ENCODE data around the gene OGFOD2.

OGFOD2 gene

DNA sequence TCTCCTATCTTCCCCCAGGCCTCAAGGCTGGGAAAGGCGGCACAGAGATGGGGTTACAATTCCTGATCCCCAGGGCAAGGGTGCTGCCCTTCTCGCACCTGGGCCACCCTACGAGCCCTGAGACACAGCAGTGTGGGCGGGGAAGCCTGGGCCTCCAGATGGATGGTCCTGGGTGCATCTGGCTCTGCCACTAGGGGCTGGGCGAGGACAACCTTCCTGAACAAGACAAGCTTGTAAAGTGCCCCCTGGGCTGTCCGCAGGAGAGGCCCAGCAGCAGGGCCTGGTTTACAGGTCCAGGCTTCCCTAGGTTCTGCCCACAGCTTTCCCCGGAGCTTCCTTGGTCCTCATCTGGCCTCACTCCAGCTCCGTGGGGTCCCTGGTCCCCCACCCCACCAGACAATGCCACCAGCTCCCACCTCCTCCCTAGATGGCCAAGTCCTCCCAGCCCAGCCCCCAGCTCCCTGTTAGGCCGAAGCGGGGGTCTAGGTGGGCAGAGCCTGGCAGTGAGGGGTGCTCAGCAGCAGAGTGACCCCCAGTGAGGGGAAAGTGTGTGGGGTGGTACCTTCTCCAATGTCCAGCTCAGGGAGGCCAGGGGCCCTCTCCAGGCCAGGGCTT, 14.3 kb downstream of the OGFOD2 start:
- DNase-seq = no peak

DNA sequence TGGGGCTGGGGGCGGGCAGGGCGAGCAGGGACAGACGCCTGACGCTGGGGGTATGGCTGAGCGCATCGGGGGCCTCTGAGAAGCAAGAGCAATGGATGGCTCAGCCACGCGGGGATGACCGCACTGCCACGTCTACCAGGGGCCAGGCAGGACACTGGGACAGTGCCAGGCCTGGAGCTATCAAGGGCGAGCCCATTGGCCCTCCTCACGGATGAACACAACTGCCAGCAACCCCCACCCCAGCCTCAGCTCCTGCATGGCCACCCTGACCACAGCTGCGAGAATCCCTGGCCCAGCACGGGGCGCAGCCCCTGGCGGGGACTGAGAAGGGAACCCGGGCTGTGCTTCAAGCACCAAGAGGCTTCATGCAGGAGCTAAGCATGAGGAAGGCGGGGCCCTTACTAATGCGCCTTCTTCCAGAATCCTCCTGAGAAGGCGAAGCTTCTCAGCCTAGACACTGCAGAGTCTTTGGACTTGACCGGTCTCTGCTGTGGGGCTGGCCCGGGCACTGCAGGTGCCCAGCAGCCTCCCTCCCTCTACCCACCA, 14.9 kb downstream of the OGFOD2 start:
- DNase-seq = no peak

DNA sequence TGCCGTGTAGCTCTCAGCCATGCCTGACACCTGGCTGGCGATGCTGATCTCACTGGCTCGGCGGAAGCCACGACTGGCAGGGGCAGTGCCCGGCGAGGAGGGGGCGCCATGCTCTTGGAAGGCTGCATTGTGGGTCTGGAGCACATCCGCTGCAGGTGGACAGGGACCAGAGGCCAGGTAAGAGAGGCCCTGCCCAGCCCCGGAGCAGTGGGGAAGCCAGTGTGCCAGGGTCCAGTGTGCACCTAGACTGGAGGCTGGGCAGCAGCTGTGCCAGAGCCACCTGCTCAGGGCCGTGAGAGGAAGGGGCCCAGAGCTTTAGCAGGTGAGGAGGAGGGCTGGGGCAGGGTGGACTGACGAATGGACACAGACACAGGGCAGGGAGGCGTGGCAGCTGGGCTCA, 15.5 kb downstream of the OGFOD2 start:
- DNase-seq = no peak

DNA sequence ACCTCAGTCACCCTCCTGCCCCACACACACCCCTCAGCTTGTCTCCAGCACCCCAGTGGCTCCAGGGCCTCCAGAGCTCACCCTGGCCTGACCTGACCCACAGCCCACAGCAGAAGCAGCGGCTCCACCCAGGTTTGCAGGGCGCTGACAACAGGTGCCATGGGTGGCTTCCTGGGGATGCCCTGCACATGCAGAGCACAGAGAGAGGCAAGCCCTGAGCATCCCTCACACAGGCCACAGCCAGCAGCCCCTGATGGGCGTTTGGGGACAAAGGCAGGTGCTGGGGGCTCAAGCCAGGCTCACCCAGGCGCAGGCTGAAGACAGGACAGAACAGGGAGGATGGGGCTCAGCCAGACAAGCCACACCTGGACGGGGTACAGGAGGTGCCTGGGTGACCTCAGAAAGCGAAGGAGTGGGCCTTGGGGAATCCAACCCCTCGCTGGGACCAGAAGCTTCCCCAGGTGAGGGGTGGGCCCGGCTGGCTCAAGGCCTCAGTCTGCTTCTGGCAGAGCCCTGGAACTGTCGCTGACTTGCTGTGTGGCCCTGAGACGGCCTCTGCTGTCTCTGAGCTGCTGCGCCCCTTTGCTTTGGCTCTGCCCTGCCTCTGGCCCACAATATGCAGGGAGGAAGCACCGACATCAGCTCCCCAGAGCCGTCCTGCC, 16.0 kb downstream of the OGFOD2 start:
- no peak for DNase-seq

DNA sequence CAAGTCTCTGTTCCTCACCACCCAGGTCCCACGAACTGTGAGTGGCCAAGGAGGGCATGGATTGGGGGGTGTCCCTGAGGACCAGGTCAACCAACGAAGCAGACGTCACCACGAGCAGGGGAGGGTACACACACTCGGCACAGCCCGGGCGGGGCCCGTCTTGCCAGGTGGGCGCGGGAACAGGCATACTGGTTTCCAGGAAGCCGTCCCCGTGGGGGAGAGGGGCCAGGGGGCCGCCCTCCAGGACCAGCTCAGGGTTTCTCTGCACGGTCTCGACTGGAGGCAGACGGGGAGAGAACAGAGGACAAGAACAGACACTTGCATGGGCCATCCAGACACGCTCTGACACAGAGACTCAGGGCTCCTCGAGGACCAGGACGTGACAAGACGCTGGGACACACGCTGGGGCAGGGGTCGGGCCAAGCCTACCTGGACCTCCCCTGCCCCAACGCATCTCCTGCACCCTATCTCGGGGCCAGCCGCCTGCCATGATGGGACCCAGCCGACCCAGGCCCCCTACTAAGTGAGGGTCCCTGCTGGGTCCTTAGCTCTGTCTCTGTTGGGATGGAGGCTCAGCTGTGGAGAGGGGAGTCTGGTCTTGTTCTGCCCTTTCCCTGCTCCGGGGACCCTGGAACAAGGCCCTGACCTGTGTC, 16.7 kb downstream of the OGFOD2 start:
- no peak for DNase-seq

DNA sequence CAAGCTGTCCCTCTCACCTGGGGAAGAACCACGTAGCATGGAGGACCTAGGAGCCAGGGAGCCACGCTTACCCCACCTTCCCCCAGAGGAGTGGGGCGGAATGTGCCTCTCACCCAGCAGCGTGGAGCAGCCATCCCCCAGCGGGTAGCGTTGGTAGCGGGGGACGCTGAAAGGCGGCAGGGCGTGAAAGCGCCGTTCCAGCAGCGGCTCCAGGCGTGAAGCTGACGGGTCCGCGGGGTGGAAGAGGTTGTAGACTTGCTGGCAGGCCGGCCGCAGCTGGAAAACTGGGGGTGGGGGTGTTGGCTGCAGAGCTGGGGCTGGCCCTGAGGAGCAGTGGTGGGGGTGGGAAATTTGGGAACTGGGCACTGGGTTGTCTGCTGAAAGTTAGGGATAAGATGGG, 17.3 kb downstream of the OGFOD2 start:
- DNase-seq = no peak

DNA sequence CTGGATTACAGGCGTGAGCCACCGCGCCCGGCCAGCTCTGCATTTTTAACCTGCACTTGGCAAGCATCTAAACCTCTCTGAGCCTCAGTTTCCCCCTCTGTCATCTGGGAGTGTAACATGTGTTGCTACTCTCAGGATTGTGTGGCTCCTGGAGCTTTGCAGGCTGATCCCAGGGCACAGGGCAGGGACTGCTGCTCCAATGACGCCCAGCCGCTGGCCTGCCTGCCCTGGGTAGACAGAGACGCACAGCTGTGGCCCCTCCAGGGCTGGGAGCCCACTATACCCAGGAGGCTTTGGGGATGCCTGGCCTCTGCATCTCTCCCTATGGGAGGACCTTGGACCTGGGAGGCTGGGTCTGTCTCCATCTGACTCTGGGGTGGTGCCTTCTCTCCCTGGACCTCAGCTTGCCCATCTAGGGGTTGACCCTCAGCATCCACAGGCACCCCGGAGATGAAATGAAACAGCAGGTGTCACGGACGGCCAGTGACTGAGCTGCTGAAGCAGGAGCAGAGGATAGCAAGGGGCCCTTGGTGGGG, 19.2 kb downstream of the OGFOD2 start:
- no peak for DNase-seq

DNA sequence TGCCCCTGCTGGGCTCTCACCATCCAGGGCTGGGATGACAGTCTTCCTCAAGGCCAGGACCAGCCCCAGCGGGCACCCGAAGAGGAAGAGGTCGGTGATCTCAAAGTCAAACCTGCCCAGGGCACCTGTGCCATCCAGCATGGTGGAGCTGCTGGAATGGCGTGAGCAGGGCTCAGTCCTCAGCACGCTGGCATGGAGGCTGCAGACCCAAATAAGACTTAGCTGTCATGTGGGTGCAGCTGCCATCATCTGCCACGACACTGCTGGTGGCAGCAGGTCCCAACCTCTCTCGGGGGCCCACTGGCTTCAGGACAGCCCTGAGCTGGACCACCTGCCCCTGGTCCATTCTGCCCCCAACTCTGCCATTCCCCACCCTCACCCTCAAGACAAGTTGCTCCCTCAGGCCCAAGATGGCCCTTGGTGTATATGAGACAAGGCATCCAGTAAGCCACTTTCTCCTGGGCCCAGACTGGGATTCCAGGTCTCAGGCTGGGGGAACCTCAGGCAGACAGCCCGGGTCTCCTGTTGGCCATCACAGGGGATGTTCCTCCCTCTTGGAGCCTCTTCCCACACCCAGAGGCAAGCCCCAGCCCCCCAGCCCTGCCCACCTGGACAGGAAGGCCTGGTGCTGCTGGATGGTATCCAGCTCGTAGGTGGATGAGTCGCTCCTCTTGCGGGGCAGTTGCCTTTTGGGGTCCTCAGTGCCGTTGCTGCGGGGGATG, 19.9 kb downstream of the OGFOD2 start:
- DNase-seq = no peak

DNA sequence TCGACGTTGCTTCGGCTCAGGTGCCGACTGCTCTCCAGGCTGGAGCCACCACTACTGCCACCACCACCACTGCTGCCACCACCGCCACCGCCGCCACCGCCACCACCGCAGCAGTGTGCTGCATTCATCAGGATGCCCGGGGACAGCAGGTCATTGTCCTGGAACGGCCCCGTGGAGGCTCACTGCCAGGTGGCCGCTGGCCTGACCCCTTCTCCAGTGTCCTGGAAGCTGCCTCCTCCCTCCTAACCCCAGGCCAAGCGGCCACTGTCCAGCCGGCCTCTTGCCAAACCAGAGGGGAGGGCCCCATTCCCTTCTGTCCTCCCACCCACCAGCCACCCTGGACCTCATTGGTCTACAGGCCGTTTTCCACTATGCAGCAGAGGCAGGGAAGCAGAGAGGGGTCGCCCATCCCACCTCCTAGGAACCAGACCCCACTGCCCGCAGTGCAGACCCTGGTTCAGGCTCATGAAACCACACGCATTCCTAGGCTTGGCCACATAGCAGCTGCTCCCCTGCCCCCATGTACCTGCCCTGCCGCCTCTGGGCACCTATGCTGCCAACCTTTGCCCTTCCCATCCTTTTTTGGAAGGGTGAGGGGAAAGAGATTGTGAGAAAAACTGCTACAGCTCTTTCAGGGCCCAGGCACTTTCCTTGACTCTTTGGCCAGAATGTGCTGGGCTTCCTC, 20.6 kb downstream of the OGFOD2 start:
- DNase-seq = no peak

DNA sequence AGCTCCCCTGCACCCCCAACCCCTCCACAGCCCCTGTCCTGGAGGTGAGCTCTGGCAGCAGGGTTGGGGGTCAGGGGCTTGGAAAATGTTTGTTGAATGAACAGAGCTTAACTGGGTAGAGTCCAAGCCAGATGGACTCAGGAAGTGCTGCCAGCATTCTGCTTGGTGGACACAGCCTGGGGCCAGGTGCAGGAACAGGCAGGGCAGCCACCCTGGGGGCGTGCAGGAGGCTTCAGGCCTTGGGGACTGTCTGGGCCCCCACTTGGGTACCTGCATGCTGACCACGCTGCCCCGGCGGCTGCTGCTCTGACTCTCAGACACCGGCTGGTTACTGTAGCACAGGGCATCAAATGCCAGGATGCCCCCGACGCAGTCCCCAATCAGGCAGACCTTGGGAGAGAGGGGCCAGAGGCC, 21.2 kb downstream of the OGFOD2 start:
- no peak for DNase-seq

DNA sequence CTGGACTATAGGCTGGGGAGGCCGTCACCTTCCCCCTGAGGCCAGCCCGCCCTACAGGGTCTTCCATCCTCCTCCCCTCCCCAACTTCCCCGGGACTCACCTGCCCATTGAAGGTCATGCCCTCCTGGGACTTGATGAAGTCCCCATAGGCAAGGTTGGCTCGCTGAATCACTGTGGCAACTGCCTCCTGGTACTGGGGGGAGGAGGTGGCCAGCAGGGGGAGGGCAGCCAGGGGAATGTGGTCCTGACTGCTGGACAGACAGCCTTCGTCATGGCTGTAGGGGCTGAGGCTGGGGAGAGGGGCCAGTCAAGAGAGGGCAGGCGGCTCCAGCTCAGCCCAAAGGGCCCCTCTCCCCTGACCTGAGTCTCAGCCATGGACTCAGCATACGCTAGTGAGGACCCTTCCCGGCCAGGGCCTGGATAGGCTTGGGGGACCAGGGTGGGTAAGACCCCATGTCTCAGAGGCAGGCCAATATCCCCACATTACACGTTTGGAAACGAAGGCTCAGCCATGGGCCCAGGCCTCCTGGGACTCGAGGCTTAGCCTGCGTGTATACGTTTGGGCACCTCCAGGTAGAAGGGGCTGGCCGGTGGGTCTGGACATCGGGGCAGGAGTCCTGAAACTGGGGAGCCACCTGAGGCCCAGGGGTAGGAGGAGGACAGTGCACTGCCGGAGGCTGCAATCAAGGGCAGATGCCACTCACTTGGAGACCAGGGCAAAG, 21.7 kb downstream of the OGFOD2 start:
- no peak for DNase-seq

DNA sequence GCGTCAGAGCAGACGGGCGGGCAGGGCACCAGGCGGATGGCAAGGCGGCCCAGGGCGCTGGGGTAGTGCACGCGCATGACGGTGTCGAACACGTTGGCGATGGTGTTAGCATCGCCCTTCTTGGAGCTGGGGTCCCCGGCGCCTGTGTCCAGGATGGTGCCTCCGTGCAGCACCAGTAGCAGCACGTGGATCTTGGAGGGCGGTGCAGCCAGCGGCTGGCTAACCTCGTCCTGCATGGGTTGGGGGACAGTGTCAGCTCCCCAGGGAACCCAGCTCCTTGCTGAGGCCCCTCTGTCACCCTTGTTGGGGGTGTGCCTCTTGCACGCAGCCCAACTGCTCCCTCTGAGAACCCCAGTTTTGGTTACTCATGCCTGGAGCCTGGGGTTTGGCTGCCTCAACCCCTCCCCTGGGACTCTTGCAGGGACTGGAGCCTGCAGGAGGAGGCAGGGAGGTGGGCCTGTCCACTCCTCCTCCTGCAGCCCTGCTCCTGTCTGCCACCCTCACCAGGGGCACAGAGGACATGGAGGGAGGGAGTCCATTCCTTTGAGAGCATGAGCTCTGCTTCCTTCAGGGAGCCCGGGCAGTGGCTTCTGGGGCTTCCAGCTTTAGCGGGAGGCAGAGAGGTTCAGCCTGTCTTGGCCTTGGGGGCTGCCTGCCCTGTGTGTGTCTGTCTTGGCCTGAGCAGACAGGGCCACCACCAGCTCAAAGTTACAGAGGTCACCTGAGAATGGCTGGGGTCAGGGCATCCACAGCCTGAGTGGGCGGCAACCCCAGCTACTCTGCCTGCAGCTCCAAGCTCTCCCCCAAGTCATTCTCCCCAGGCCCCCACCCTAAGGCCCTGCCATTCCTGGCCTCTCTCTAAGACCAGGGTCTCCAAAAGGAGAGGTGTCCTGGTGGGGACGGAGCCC, 22.6 kb downstream of the OGFOD2 start:
- no peak for DNase-seq

DNA sequence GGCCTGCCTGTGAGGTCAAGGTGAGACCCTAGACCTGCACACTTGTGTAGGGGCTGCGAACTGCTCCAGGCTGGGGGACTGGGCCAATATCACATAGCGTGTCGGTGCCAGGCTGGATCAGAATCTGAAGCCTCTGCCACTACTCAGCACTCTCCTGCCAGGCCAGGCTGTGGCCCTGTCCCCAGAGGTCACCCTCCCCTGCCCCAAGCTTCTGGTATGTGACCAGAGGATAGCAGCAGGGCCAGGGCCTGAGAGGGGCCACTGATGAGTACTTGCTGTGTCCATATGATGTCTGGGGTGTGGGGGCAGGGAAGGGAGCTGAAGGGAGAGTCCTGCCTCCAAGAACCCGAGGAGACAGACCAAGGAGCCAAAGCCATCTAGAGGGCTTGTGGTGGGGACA, 23.3 kb downstream of the OGFOD2 start:
- no peak for DNase-seq

DNA sequence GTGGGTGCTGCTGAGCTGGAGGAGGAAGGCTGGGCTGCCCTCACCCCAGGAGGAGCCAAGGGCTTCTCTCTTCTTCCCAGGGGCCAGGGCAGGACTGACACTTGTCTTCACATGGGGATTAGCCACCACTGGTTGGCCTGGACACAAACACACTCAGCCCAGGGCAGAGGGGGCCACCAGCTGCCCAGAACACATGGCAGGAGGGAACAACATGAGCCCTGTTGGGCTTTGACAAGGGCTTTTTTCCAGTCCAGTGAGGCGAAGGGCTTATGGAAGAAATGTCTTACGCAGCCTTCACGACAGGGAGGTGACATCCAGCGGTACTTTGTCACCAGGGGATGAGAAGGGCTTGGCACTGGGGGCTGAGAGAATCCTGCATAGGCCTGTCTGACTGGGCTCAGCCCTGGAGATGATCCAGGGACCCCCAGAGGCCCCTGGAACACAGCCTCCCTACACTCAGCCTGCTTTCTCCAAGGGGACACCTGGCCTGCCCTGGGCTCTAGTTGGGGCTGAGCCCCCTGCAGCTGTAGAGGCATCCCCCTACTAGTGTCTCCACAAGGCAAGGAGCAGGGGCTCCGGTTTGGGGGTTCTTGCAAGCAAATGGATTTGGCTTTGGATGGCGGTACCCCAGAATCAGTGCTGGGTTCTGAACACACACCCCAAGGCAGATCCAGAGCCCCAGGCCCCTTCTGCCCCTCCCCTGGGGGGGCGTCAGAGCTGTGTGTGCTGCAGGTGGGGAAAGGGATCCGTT, 24.3 kb downstream of the OGFOD2 start:
- DNase-seq = no peak

DNA sequence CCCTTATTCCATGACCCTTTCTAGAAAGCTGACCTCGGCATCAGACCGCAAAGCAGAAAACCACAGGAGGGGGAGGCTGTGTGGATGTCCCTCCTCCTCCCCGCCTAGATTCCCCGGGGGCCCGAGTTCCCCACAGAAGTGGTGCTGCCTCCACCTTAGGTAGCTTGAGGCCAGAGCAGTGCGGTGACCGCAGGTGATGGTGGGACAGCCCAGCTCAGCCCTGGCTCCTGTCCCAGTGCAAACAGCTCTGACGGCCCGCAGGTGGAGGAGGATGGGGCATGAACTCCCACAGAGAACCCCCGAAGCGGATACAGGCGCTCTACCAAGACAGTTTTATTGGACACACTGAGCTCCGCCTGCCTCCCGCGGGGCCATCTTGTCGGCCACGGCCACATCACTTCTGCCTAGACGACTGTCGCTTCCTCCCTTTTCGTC, 25.0 kb downstream of the OGFOD2 start:
- DNase-seq = peak; percentile 62

DNA sequence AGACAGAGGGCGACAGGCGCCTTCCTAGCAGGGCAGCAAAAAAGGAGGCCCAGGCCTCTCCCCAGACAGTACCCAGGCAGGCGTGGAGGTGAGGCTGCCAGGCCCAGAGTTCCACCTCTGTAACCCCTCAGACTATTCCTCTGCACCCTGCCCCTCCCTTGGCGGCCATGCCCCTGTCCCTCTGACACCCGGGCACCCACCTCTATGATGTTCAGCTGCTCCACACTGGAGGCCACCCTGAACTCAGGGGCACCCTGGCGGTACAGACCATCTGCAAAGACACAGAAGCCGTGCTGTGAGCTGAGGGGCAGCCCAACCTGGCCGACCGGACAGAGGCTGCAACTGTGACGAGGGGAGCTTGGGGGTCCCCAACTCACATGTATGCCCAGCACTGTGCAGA, 25.5 kb downstream of the OGFOD2 start:
- no peak for DNase-seq

DNA sequence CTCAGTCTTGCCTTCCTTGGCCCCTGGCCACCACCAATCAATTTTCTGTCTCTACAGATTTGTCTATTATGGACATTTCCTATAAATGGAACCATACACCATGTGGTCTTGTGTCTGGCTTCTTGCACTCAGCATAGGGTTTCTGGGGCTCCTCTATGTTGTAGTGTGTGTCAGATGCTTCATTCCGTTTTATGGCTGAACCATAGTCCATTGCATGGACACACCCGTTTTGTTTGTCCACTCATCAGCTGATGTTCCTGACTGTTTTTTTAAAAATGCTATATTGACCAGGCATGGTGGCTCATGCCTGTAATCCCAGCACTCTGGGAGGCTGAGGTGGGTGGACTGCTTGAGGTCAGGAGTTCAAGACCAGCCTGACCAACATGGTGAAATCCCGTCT, 26.4 kb downstream of the OGFOD2 start:
- DNase-seq = no peak

DNA sequence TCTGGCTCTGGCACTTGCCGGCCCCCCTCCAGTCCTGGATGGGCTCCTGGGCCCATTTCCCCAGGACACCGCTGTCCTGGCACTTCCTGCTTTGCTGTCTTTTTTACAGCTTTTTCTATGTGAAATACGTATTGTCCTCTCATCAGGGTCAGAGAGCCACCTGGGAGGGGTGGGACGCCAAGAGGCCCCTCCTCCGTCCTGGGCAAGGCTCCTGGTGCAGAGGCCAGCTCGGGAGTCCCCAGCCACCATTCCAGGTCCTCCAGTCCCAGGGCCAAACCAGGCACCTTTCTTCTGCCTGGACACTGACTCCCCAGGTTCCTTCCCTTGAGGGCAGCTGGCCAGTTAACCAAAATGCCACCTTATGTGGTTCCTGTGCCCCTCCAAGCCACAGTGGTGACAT, 28.2 kb downstream of the OGFOD2 start:
- DNase-seq = no peak

DNA sequence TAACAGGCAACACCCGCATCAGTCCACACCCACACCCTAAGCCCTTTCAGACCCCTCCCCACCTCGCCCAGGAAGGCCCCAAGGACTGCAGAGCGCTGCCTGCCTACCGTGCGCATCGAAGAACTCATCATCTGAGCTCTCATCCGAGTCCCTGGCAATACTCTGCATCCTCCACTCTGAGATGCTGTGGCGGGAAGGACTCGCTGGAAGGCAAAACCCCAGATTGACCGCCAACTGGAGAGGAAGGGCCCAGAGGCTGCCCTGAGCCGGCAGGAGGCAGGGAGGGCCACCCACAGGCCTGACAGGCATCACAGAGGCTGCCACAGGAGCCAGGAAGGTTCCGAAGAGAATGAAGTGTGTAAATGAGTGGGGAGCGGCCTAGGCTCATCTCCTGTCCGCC, 29.2 kb downstream of the OGFOD2 start:
- DNase-seq = no peak

DNA sequence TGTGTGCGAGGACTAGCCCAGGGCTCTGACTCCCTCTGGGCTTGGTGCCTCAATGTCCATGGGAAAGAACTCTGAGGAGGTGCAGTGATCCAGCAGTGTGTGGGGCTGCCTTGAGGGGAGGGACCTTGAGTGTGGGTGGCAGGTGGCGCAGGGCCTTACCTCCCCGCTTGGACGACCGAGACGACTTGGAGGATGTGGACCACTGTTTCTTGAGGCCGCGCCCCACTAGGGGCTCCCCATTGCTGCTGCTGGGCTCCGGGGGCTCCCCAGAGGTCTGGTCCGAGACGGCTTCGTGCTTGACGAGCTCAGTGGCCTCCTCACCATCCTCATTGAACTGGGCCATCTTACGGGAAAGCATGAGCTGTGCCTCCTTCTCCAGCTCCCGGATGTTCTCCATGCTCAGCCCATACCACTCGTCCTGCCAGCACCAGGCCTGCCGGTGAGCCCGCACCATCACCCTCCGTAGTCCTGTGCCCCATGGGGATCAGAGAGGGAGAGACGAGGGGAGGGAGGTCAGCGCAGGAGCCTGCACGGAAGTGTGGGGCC, 30.1 kb downstream of the OGFOD2 start:
- no peak for DNase-seq

Measured in GF-D8 (cell line).